NOMO-1 treated with DMSO at 0.1 percent for 48 hours (cell line): ENCODE results near the gene GRB10.

Experiments used
- DNase-seq: peaks from one replicate; lab custom pipeline; 2025; ENCODE audit not compliant: unreplicated experiment; lab: John Stamatoyannopoulos, UW

GRB10 gene

GRCh38 chr7:50615519-50616080 lies 167.1 kb downstream of the GRB10 start:
- DNase-seq = no peak

- no peak for DNase-seq
Measured at GRCh38 chr7:50614721-50615518, 167.8 kb downstream of the GRB10 start.

- DNase-seq = no peak
Measured at GRCh38 chr7:50613473-50613872, 169.2 kb downstream of the GRB10 start.

- no peak for DNase-seq
Measured at GRCh38 chr7:50612704-50613103, 170.0 kb downstream of the GRB10 start.

- DNase-seq = peak; percentile 93
Measured at GRCh38 chr7:50610521-50611277, 172.0 kb downstream of the GRB10 start.

- DNase-seq = no peak
Measured at GRCh38 chr7:50608196-50608906, 174.3 kb downstream of the GRB10 start.

GRCh38 chr7:50607524-50608125 lies 175.1 kb downstream of the GRB10 start:
- no peak for DNase-seq

- no peak for DNase-seq
Measured at GRCh38 chr7:50605059-50605458, 177.6 kb downstream of the GRB10 start.

- no peak for DNase-seq
Measured at GRCh38 chr7:50603287-50603686, 179.4 kb downstream of the GRB10 start.

GRCh38 chr7:50599385-50599784 lies 183.3 kb downstream of the GRB10 start:
- DNase-seq = no peak

- DNase-seq = no peak
Measured at GRCh38 chr7:50598460-50599343, 184.0 kb downstream of the GRB10 start.

- DNase-seq = no peak
Measured at GRCh38 chr7:50596484-50596883, 186.2 kb downstream of the GRB10 start.

- DNase-seq = no peak
Measured at GRCh38 chr7:50595491-50596102, 187.1 kb downstream of the GRB10 start.

GRCh38 chr7:50594734-50595485 lies 187.8 kb downstream of the GRB10 start:
- no peak for DNase-seq

- DNase-seq = no peak
Measured at GRCh38 chr7:50594136-50594535, 188.6 kb downstream of the GRB10 start.

GRCh38 chr7:50592940-50593339 lies 189.8 kb downstream of the GRB10 start:
- no peak for DNase-seq

- DNase-seq = no peak
Measured at GRCh38 chr7:50591480-50592438, 190.9 kb downstream of the GRB10 start.

GRCh38 chr7:50591098-50591479 lies 191.6 kb downstream of the GRB10 start:
- DNase-seq = no peak
